C4-2B (cell line): ENCODE measurements around the gene LHX2.

ENCODE experiments used
- H3K27ac ChIP-seq: fragments of 450-650 bp; 2 replicates; pipeline ENCODE4 v1.5.1; 2017
- CTCF ChIP-seq: fragments of 450-650 bp; conservative IDR thresholded peaks from 2 replicates; pipeline ENCODE4 v1.5.1; 2017; ENCODE audit warnings: mild to moderate bottlenecking
- ZFX ChIP-seq: fragments of 450-650 bp; IDR thresholded peaks from 2 replicates; pipeline ENCODE4 v1.6.1; 2017

LHX2 gene

GRCh38 chr9:124022201-124023121 lies 10.9 kb downstream of the LHX2 start:
- TF ChIP-seq ZFX, result no peak
- no peak for TF ChIP-seq CTCF
- no peak overlapping the region for H3K27ac ChIP-seq

- TF ChIP-seq CTCF (no peak), ZFX (no peak)
Measured at GRCh38 chr9:124024107-124024506, 12.5 kb downstream of the LHX2 start.

GRCh38 chr9:124029617-124030016 lies 18.0 kb downstream of the LHX2 start:
- no peak overlapping the region for H3K27ac ChIP-seq
- TF ChIP-seq CTCF (no peak), ZFX (no peak)

More at GRCh38 chr9:124024107-124024506, 12.5 kb downstream of the LHX2 start:
- H3K27ac ChIP-seq, result no peak overlapping the region

GRCh38 chr9:124030969-124031451 lies 19.4 kb downstream of the LHX2 start:
- no peak for TF ChIP-seq CTCF
- no peak for TF ChIP-seq ZFX
- H3K27ac ChIP-seq, result no peak overlapping the region

- H3K27ac ChIP-seq, result no peak overlapping the region
- TF ChIP-seq ZFX (no peak), CTCF (no peak)
Measured at GRCh38 chr9:124032247-124032646, 20.7 kb downstream of the LHX2 start.

- no peak overlapping the region for H3K27ac ChIP-seq
- no peak for TF ChIP-seq ZFX
- no peak for TF ChIP-seq CTCF
Measured at GRCh38 chr9:124033348-124033747, 21.8 kb downstream of the LHX2 start.

- TF ChIP-seq CTCF (no peak), ZFX (no peak)
- no peak overlapping the region for H3K27ac ChIP-seq
Measured at GRCh38 chr9:124033967-124034366, 22.4 kb downstream of the LHX2 start.
